WTC11 (cell line): ENCODE measurements around the gene CELF1. TPM values are rescaled to one million over a fixed set of nuclear protein-coding genes. Genes with fewer than 3 reads are reported as not detected.

Experiments
- ATAC-seq: fragments of 200-7000 bp; cut with Tn5 transposase; 2 replicates; pipeline ENCODE4 v1.10.0; 2021; ENCODE audit warnings: mild to moderate bottlenecking, moderate library complexity
- CTCF ChIA-PET: fragments of 300-600 bp; sonication (Branson Sonifier 250); formaldehyde crosslinking; loops from one replicate; lab custom pipeline; 2021; ENCODE audit warnings: antibody characterized with exemption; lab: Charles Lee
- POLR2A ChIA-PET: fragments of 350-600 bp; sonication (Branson Sonifier 250); formaldehyde crosslinking; loops from one replicate; lab custom pipeline; 2021; ENCODE audit warnings: antibody characterized with exemption; lab: Charles Lee
- DNase-seq: peaks from one replicate; pipeline ENCODE4 v3.0.0; 2021; ENCODE audit warnings: low spot score
- H3K27ac Mint-ChIP-seq: 2 replicates; pipeline ENCODE4 v1.8.0; 2021; ENCODE audit warnings: mixed read lengths
- H3K27me3 Mint-ChIP-seq: 2 replicates; pipeline ENCODE4 v1.8.0; 2021; ENCODE audit warnings: low read depth, mild to moderate bottlenecking, moderate library complexity, mixed read lengths
- H3K36me3 Mint-ChIP-seq: 2 replicates; pipeline ENCODE4 v1.8.0; 2021; ENCODE audit warnings: mixed read lengths
- H3K4me1 Mint-ChIP-seq: 2 replicates; pipeline ENCODE4 v1.8.0; 2022; ENCODE audit warnings: mixed read lengths
- H3K4me3 Mint-ChIP-seq: 2 replicates; pipeline ENCODE4 v1.8.0; 2021; ENCODE audit warnings: mild to moderate bottlenecking, moderate library complexity, mixed read lengths
- H3K9me3 Mint-ChIP-seq: 2 replicates; pipeline ENCODE4 v1.8.0; 2021; ENCODE audit warnings: mixed read lengths
- CBFB ChIP-seq: sonication (generic); formaldehyde crosslinking; IDR thresholded peaks from 2 replicates; pipeline ENCODE4 v1.8.1; 2022; ENCODE audit warnings: mild to moderate bottlenecking, low read depth, missing genetic modification reagents
- CREM ChIP-seq: sonication (generic); formaldehyde crosslinking; IDR thresholded peaks from 2 replicates; pipeline ENCODE4 v1.8.1; 2022; ENCODE audit warnings: mild to moderate bottlenecking, missing genetic modification reagents, moderate library complexity
- JAZF1 ChIP-seq: fragments of 250-450 bp; sonication (Bioruptor Pico); IDR thresholded peaks from 2 replicates; pipeline ENCODE4 v1.9.0; 2021; ENCODE audit warnings: moderate library complexity, mild to moderate bottlenecking, inconsistent platforms
- NFE2L1 ChIP-seq: sonication (generic); formaldehyde crosslinking; IDR thresholded peaks from 2 replicates; pipeline ENCODE4 v1.8.1; 2023; ENCODE audit warnings: missing genetic modification reagents
- NR2C2 ChIP-seq: sonication (generic); formaldehyde crosslinking; IDR thresholded peaks from 2 replicates; pipeline ENCODE4 v1.8.0; 2022; ENCODE audit warnings: mild to moderate bottlenecking, missing genetic modification reagents
- NR3C1 ChIP-seq: sonication (generic); formaldehyde crosslinking; conservative IDR thresholded peaks from 2 replicates; pipeline ENCODE4 v1.8.1; 2023; ENCODE audit warnings: low read depth, mild to moderate bottlenecking, missing genetic modification reagents
- RORB ChIP-seq: fragments of 250-450 bp; sonication (Bioruptor Pico); IDR thresholded peaks from 2 replicates; pipeline ENCODE4 v1.9.0; 2021; ENCODE audit warnings: mild to moderate bottlenecking
- SMAD4 ChIP-seq: sonication (generic); formaldehyde crosslinking; IDR thresholded peaks from 2 replicates; pipeline ENCODE4 v1.8.0; 2022; ENCODE audit warnings: mild to moderate bottlenecking, missing genetic modification reagents
- ZBTB21 ChIP-seq: sonication (generic); formaldehyde crosslinking; IDR thresholded peaks from 2 replicates; pipeline ENCODE4 v1.8.1; 2023; ENCODE audit warnings: mild to moderate bottlenecking, missing genetic modification reagents, borderline replicate concordance
- ZNF121 ChIP-seq: sonication (generic); formaldehyde crosslinking; IDR thresholded peaks from 2 replicates; pipeline ENCODE4 v1.8.0; 2023; ENCODE audit warnings: missing genetic modification reagents
- ZNF219 ChIP-seq: sonication (generic); formaldehyde crosslinking; IDR thresholded peaks from 2 replicates; pipeline ENCODE4 v1.8.0; 2023; ENCODE audit warnings: missing genetic modification reagents, mild to moderate bottlenecking, borderline replicate concordance
- ZNF416 ChIP-seq: fragments of 250-450 bp; sonication (Bioruptor Pico); IDR thresholded peaks from 2 replicates; pipeline ENCODE4 v1.9.0; 2021; ENCODE audit warnings: mild to moderate bottlenecking, inconsistent platforms
- total RNA-seq: library from RNA; stranded (reverse); gene quantifications from 3 replicates; pipeline ENCODE4 v1.2.3, GENCODE V29; 2021
- TF ChIP-seq, protein P1 (sequence below): fragments of 250-450 bp; sonication (Bioruptor Pico); IDR thresholded peaks from 2 replicates; pipeline ENCODE4 v1.9.0; 2021; ENCODE audit warnings: mild to moderate bottlenecking
- TF ChIP-seq, protein P2 (sequence below): sonication (generic); formaldehyde crosslinking; IDR thresholded peaks from 2 replicates; pipeline ENCODE4 v1.8.1; 2022; ENCODE audit warnings: low read depth, missing genetic modification reagents, borderline replicate concordance
- TF ChIP-seq, protein P3 (sequence below): sonication (generic); formaldehyde crosslinking; IDR thresholded peaks from 2 replicates; pipeline ENCODE4 v1.8.1; 2022; ENCODE audit warnings: mild to moderate bottlenecking, missing genetic modification reagents, moderate library complexity, borderline replicate concordance
- TF ChIP-seq, protein P4 (sequence below): sonication (generic); formaldehyde crosslinking; IDR thresholded peaks from 2 replicates; pipeline ENCODE4 v1.8.0; 2023; ENCODE audit warnings: missing genetic modification reagents
- TF ChIP-seq, protein P5 (sequence below): fragments of 250-450 bp; sonication (Bioruptor Pico); IDR thresholded peaks from 2 replicates; pipeline ENCODE4 v2.1.2; 2022; ENCODE audit warnings: mild to moderate bottlenecking, moderate library complexity
- TF ChIP-seq, protein P6 (sequence below): fragments of 250-450 bp; sonication (Bioruptor Pico); IDR thresholded peaks from 2 replicates; pipeline ENCODE4 v1.9.0; 2021; ENCODE audit warnings: mild to moderate bottlenecking
- TF ChIP-seq, protein P7 (sequence below): sonication (generic); formaldehyde crosslinking; IDR thresholded peaks from 2 replicates; pipeline ENCODE4 v1.8.0; 2022; ENCODE audit warnings: mild to moderate bottlenecking, missing genetic modification reagents
- TF ChIP-seq, protein P8 (sequence below): sonication (generic); formaldehyde crosslinking; IDR thresholded peaks from 2 replicates; pipeline ENCODE4 v1.8.1; 2023; ENCODE audit warnings: mild to moderate bottlenecking, missing genetic modification reagents, borderline replicate concordance
- TF ChIP-seq, protein P9 (sequence below): sonication (generic); formaldehyde crosslinking; IDR thresholded peaks from 2 replicates; pipeline ENCODE4 v1.8.1; 2023; ENCODE audit warnings: mild to moderate bottlenecking, missing genetic modification reagents, moderate library complexity

Gene CELF1
- total RNA-seq, 1 experiment from 2014 or later: 177 TPM

DNA sequence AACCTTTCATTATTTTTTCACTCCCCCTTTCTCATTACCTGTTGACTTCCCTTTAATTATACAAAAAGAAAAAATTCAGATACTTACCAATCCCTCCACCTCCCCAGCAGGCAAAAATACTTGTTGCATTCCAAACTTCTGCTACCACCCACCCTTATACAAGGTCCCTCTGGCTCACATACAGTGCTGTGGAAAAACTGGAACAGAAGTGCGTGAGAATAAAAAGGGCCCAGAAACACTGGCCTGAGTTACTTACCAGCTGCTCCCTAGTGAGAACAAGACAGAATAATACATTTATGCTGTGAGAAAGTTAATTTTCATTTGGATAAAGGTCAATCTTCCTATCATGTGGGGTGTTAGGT lies 57.1 kb downstream of the CELF1 start (continued):
- TF ChIP-seq, protein P1, sequence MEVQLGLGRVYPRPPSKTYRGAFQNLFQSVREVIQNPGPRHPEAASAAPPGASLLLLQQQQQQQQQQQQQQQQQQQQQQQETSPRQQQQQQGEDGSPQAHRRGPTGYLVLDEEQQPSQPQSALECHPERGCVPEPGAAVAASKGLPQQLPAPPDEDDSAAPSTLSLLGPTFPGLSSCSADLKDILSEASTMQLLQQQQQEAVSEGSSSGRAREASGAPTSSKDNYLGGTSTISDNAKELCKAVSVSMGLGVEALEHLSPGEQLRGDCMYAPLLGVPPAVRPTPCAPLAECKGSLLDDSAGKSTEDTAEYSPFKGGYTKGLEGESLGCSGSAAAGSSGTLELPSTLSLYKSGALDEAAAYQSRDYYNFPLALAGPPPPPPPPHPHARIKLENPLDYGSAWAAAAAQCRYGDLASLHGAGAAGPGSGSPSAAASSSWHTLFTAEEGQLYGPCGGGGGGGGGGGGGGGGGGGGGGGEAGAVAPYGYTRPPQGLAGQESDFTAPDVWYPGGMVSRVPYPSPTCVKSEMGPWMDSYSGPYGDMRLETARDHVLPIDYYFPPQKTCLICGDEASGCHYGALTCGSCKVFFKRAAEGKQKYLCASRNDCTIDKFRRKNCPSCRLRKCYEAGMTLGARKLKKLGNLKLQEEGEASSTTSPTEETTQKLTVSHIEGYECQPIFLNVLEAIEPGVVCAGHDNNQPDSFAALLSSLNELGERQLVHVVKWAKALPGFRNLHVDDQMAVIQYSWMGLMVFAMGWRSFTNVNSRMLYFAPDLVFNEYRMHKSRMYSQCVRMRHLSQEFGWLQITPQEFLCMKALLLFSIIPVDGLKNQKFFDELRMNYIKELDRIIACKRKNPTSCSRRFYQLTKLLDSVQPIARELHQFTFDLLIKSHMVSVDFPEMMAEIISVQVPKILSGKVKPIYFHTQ (CRISPR knock-in tag): no peak
- no peak for TF ChIP-seq CBFB (CRISPR knock-in tag)
- TF ChIP-seq NR2C2 (CRISPR knock-in tag): no peak
- TF ChIP-seq, protein P2, sequence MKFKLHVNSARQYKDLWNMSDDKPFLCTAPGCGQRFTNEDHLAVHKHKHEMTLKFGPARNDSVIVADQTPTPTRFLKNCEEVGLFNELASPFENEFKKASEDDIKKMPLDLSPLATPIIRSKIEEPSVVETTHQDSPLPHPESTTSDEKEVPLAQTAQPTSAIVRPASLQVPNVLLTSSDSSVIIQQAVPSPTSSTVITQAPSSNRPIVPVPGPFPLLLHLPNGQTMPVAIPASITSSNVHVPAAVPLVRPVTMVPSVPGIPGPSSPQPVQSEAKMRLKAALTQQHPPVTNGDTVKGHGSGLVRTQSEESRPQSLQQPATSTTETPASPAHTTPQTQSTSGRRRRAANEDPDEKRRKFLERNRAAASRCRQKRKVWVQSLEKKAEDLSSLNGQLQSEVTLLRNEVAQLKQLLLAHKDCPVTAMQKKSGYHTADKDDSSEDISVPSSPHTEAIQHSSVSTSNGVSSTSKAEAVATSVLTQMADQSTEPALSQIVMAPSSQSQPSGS (CRISPR knock-in tag): no peak
- TF ChIP-seq, all 79 proteins: peak for 0

DNA sequence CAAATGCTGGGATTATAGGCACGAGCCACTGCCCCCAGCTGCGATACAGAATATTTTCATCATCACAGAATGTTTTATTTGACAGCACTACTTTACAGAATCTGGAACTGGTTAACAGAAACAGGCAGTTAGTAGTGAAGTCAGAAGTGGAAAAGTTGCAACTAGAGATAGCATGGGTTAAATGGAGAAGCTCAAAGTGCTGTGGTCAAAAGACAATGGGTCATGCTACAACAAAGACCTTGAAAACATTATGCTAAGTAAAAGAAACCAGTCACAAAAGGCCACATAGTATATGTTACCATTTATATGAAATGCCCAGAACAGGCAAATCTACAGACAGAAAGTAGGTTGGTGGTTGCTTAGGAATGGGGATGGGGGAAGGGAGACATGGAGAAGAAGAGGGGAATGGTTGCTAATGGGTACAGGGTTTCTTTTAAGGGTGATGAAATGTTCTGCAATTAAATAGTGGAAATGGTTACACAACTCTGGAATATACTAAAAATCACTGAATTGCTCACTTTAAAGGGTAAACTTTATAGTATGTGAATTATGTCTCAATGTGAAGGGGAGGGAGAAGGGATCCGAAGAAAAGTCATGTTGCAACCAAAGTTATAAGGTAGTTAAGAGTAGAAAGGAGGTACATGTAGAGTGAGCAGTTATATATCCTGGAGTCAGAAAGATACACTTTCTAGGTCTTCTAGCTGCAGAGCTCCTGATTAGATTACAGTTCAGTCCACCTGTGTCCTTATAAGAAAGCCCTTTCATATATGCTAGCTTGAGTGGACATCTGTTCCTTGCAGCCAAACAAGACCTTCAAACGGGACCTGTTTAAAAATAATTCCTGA lies 57.7 kb downstream of the CELF1 start:
- peaks cover 29% of the 10 kb centered on the region for H3K4me1 Mint-ChIP-seq
- ChIA-PET CTCF (interaction anchor here (1.0 kb wide), 1 partner anchor 41 kb away, joined by 3 read pairs; no protein-coding TSS in a partner anchor), POLR2A (no interaction called here)
- DNase-seq (no peak), ATAC-seq (no peak)
- peaks cover 6% of the 10 kb centered on the region for H3K36me3 Mint-ChIP-seq
- no peak overlapping the region for H3K4me3 Mint-ChIP-seq
- no peaks in the 10 kb centered on the region for H3K27me3 Mint-ChIP-seq
- H3K9me3 Mint-ChIP-seq: no peaks in the 10 kb centered on the region
- TF ChIP-seq ZNF416 (no peak), JAZF1 (CRISPR knock-in tag) (no peak), NFE2L1 (CRISPR knock-in tag) (no peak), NR3C1 (no peak), SMAD4 (CRISPR knock-in tag) (no peak), RORB (CRISPR knock-in tag) (no peak), CREM (CRISPR knock-in tag) (no peak), ZNF219 (CRISPR knock-in tag) (no peak), CBFB (CRISPR knock-in tag) (no peak), ZNF121 (CRISPR knock-in tag) (no peak), ZBTB21 (no peak)
- TF ChIP-seq, protein P3, sequence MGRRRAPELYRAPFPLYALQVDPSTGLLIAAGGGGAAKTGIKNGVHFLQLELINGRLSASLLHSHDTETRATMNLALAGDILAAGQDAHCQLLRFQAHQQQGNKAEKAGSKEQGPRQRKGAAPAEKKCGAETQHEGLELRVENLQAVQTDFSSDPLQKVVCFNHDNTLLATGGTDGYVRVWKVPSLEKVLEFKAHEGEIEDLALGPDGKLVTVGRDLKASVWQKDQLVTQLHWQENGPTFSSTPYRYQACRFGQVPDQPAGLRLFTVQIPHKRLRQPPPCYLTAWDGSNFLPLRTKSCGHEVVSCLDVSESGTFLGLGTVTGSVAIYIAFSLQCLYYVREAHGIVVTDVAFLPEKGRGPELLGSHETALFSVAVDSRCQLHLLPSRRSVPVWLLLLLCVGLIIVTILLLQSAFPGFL (CRISPR knock-in tag): no peak
- TF ChIP-seq, protein P4, sequence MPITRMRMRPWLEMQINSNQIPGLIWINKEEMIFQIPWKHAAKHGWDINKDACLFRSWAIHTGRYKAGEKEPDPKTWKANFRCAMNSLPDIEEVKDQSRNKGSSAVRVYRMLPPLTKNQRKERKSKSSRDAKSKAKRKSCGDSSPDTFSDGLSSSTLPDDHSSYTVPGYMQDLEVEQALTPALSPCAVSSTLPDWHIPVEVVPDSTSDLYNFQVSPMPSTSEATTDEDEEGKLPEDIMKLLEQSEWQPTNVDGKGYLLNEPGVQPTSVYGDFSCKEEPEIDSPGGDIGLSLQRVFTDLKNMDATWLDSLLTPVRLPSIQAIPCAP (CRISPR knock-in tag): no peak
- TF ChIP-seq, protein P5, sequence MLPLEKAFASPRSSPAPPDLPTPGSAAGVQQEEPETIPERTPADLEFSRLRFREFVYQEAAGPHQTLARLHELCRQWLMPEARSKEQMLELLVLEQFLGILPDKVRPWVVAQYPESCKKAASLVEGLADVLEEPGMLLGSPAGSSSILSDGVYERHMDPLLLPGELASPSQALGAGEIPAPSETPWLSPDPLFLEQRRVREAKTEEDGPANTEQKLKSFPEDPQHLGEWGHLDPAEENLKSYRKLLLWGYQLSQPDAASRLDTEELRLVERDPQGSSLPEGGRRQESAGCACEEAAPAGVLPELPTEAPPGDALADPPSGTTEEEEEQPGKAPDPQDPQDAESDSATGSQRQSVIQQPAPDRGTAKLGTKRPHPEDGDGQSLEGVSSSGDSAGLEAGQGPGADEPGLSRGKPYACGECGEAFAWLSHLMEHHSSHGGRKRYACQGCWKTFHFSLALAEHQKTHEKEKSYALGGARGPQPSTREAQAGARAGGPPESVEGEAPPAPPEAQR: no peak
- TF ChIP-seq, protein P6, sequence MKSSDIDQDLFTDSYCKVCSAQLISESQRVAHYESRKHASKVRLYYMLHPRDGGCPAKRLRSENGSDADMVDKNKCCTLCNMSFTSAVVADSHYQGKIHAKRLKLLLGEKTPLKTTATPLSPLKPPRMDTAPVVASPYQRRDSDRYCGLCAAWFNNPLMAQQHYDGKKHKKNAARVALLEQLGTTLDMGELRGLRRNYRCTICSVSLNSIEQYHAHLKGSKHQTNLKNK (CRISPR knock-in tag): no peak
- TF ChIP-seq, protein P7, sequence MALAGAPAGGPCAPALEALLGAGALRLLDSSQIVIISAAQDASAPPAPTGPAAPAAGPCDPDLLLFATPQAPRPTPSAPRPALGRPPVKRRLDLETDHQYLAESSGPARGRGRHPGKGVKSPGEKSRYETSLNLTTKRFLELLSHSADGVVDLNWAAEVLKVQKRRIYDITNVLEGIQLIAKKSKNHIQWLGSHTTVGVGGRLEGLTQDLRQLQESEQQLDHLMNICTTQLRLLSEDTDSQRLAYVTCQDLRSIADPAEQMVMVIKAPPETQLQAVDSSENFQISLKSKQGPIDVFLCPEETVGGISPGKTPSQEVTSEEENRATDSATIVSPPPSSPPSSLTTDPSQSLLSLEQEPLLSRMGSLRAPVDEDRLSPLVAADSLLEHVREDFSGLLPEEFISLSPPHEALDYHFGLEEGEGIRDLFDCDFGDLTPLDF (CRISPR knock-in tag): no peak
- TF ChIP-seq, protein P8, sequence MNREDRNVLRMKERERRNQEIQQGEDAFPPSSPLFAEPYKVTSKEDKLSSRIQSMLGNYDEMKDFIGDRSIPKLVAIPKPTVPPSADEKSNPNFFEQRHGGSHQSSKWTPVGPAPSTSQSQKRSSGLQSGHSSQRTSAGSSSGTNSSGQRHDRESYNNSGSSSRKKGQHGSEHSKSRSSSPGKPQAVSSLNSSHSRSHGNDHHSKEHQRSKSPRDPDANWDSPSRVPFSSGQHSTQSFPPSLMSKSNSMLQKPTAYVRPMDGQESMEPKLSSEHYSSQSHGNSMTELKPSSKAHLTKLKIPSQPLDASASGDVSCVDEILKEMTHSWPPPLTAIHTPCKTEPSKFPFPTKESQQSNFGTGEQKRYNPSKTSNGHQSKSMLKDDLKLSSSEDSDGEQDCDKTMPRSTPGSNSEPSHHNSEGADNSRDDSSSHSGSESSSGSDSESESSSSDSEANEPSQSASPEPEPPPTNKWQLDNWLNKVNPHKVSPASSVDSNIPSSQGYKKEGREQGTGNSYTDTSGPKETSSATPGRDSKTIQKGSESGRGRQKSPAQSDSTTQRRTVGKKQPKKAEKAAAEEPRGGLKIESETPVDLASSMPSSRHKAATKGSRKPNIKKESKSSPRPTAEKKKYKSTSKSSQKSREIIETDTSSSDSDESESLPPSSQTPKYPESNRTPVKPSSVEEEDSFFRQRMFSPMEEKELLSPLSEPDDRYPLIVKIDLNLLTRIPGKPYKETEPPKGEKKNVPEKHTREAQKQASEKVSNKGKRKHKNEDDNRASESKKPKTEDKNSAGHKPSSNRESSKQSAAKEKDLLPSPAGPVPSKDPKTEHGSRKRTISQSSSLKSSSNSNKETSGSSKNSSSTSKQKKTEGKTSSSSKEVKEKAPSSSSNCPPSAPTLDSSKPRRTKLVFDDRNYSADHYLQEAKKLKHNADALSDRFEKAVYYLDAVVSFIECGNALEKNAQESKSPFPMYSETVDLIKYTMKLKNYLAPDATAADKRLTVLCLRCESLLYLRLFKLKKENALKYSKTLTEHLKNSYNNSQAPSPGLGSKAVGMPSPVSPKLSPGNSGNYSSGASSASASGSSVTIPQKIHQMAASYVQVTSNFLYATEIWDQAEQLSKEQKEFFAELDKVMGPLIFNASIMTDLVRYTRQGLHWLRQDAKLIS (CRISPR knock-in tag): no peak
- TF ChIP-seq, protein P9, sequence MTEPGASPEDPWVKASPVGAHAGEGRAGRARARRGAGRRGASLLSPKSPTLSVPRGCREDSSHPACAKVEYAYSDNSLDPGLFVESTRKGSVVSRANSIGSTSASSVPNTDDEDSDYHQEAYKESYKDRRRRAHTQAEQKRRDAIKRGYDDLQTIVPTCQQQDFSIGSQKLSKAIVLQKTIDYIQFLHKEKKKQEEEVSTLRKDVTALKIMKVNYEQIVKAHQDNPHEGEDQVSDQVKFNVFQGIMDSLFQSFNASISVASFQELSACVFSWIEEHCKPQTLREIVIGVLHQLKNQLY: no peak
- H3K27ac Mint-ChIP-seq: no peak overlapping the region
